ENCODE results near the gene CCDC74B. TPM values are rescaled to one million over a fixed set of nuclear protein-coding genes. Genes with fewer than 3 reads are reported as not detected.
A peak's percentile ranks its signal among the peaks of the same experiment; 100 is the strongest.
"Not testable (repeated sequence)": the region's sequence is repeated elsewhere in the genome, so short reads cannot be mapped to it uniquely, and the experiment has no call there.

The CCDC74B gene
- total RNA-seq (2014; rRNA removed; shearing (Covaris generic)), result 0.34 and 7.2 TPM in 2 replicates

GRCh38 chr2:130145006-130145414, at the start of gene CCDC74B:
CCDC74B (minus strand) TSS chr2:130145112; CDS start chr2:130144996, 116 bp downstream.
- H3K4me1 ChIP-seq (replicated peaks); H3K27ac ChIP-seq; H3K9me3 ChIP-seq (replicated peaks); H3K36me3 ChIP-seq; H3K27me3 ChIP-seq (replicated peaks): not testable (repeated sequence)
- peak; percentile 44 to 70 for DNase-seq (ENCODE audit: low read depth in 1 of 2, low spot score in 2 of 2)
- H3K4me3 ChIP-seq, result peak within 1 kb of the TSS; percentile 28

GRCh38 chr2:130193824-130194223, 48.9 kb upstream of the CCDC74B start:
- H3K27ac ChIP-seq; H3K27me3 ChIP-seq (replicated peaks); H3K9me3 ChIP-seq (replicated peaks); DNase-seq (ENCODE audit: low read depth in 1 of 2, low spot score in 2 of 2); H3K36me3 ChIP-seq; H3K4me3 ChIP-seq; H3K4me1 ChIP-seq (replicated peaks): not testable (repeated sequence)

- not testable (repeated sequence) for DNase-seq (ENCODE audit: low read depth in 1 of 2, low spot score in 2 of 2); H3K4me1 ChIP-seq (replicated peaks); H3K4me3 ChIP-seq; H3K9me3 ChIP-seq (replicated peaks); H3K27me3 ChIP-seq (replicated peaks); H3K36me3 ChIP-seq; H3K27ac ChIP-seq
Observed at GRCh38 chr2:130192451-130192850, 47.5 kb upstream of the CCDC74B start.

- not testable (repeated sequence) for H3K9me3 ChIP-seq (replicated peaks); H3K27me3 ChIP-seq (replicated peaks); DNase-seq (ENCODE audit: low read depth in 1 of 2, low spot score in 2 of 2); H3K36me3 ChIP-seq; H3K4me3 ChIP-seq; H3K27ac ChIP-seq; H3K4me1 ChIP-seq (replicated peaks)
Observed at GRCh38 chr2:130191319-130191718, 46.4 kb upstream of the CCDC74B start.

- Histone ChIP-seq H3K27me3 (replicated peaks) (no peaks in the 10 kb centered on the region), H3K4me1 (replicated peaks) (no peaks in the 10 kb centered on the region), H3K27ac (no peak overlapping the region), H3K9me3 (replicated peaks) (no peaks in the 10 kb centered on the region), H3K36me3 (no peaks in the 10 kb centered on the region), H3K4me3 (no peak overlapping the region)
- DNase-seq (ENCODE audit: low read depth in 1 of 2, low spot score in 2 of 2), result no peak
Observed at GRCh38 chr2:130190237-130190636, 45.3 kb upstream of the CCDC74B start.

GRCh38 chr2:130188958-130189357, 44.0 kb upstream of the CCDC74B start:
- not testable (repeated sequence) for H3K27me3 ChIP-seq (replicated peaks); H3K4me1 ChIP-seq (replicated peaks); DNase-seq (ENCODE audit: low read depth in 1 of 2, low spot score in 2 of 2); H3K27ac ChIP-seq; H3K36me3 ChIP-seq; H3K4me3 ChIP-seq; H3K9me3 ChIP-seq (replicated peaks)

- DNase-seq (ENCODE audit: low read depth in 1 of 2, low spot score in 2 of 2), result not testable (repeated sequence)
Observed at GRCh38 chr2:130187859-130188792, 43.2 kb upstream of the CCDC74B start.

GRCh38 chr2:130187268-130187667, 42.4 kb upstream of the CCDC74B start:
- peaks cover 4% of the 10 kb centered on the region; the same call in 1 of the 2 replicates for H3K4me1 ChIP-seq (replicated peaks)
- H3K27ac ChIP-seq, result no peak overlapping the region
- DNase-seq (ENCODE audit: low read depth in 1 of 2, low spot score in 2 of 2), result no peak
- no peak overlapping the region for H3K4me3 ChIP-seq
- H3K36me3 ChIP-seq, result peaks cover 14% of the 10 kb centered on the region
- no peaks in the 10 kb centered on the region for H3K9me3 ChIP-seq (replicated peaks)
- H3K27me3 ChIP-seq (replicated peaks), result no peaks in the 10 kb centered on the region

More at GRCh38 chr2:130187859-130188792, 43.2 kb upstream of the CCDC74B start:
- H3K27me3 ChIP-seq (replicated peaks); H3K36me3 ChIP-seq; H3K9me3 ChIP-seq (replicated peaks); H3K4me3 ChIP-seq; H3K4me1 ChIP-seq (replicated peaks); H3K27ac ChIP-seq: not testable (repeated sequence)

- no peak for DNase-seq (ENCODE audit: low read depth in 1 of 2, low spot score in 2 of 2)
- H3K9me3 ChIP-seq (replicated peaks), result no peaks in the 10 kb centered on the region
- H3K27me3 ChIP-seq (replicated peaks), result no peaks in the 10 kb centered on the region
- H3K27ac ChIP-seq, result no peak overlapping the region
- H3K4me3 ChIP-seq, result no peak overlapping the region
- H3K4me1 ChIP-seq (replicated peaks), result peaks cover 4% of the 10 kb centered on the region; the same call in 1 of the 2 replicates
- H3K36me3 ChIP-seq, result peaks cover 15% of the 10 kb centered on the region
Observed at GRCh38 chr2:130186391-130186790, 41.5 kb upstream of the CCDC74B start.

- Histone ChIP-seq H3K27me3 (replicated peaks) (no peaks in the 10 kb centered on the region), H3K4me1 (replicated peaks) (peaks cover 4% of the 10 kb centered on the region; the same call in 1 of the 2 replicates), H3K4me3 (no peak overlapping the region), H3K27ac (no peak overlapping the region), H3K36me3 (peaks cover 19% of the 10 kb centered on the region), H3K9me3 (replicated peaks) (no peaks in the 10 kb centered on the region)
- no peak for DNase-seq (ENCODE audit: low read depth in 1 of 2, low spot score in 2 of 2)
Observed at GRCh38 chr2:130185896-130186295, 41.0 kb upstream of the CCDC74B start.

- no peak for DNase-seq (ENCODE audit: low read depth in 1 of 2, low spot score in 2 of 2)
- peaks cover 4% of the 10 kb centered on the region; the same call in 1 of the 2 replicates for H3K4me1 ChIP-seq (replicated peaks)
- H3K9me3 ChIP-seq (replicated peaks), result no peaks in the 10 kb centered on the region
- no peak overlapping the region for H3K27ac ChIP-seq
- H3K27me3 ChIP-seq (replicated peaks), result no peaks in the 10 kb centered on the region
- no peak overlapping the region for H3K4me3 ChIP-seq
- H3K36me3 ChIP-seq, result peaks cover 19% of the 10 kb centered on the region
Observed at GRCh38 chr2:130185436-130185835, 40.5 kb upstream of the CCDC74B start.

GRCh38 chr2:130183512-130184373, 38.8 kb upstream of the CCDC74B start:
- Histone ChIP-seq H3K4me3 (no peak overlapping the region), H3K9me3 (replicated peaks) (no peaks in the 10 kb centered on the region), H3K27me3 (replicated peaks) (no peaks in the 10 kb centered on the region), H3K27ac (no peak overlapping the region), H3K36me3 (peaks cover 25% of the 10 kb centered on the region), H3K4me1 (replicated peaks) (peaks cover 8% of the 10 kb centered on the region)
- no peak for DNase-seq (ENCODE audit: low read depth in 1 of 2, low spot score in 2 of 2)

- Histone ChIP-seq H3K4me3 (peak overlapping the region; percentile 63), H3K27ac (peak overlapping the region; percentile 83; the same call in 1 of the 2 replicates), H3K36me3 (peaks cover 25% of the 10 kb centered on the region)
- H3K9me3 ChIP-seq (replicated peaks); H3K27me3 ChIP-seq (replicated peaks); H3K4me1 ChIP-seq (replicated peaks): not testable (repeated sequence)
- DNase-seq (ENCODE audit: low read depth in 1 of 2, low spot score in 2 of 2), result peak in 1 of 2 experiments; percentile 5
Observed at GRCh38 chr2:130182826-130183511, 38.1 kb upstream of the CCDC74B start.

All from SJSA1 (cell line).